GM21367 (cell line): ENCODE measurements around the gene KCNC1.

Experiments
- ATAC-seq: cut with Tn5 transposase; IDR thresholded peaks from one replicate; pipeline ENCODE4 v1.9.1; 2021; ENCODE audit not compliant: unreplicated experiment

The KCNC1 gene

GRCh38 chr11:17736930-17737817 lies 2.6 kb downstream of the KCNC1 start:
- no peak for ATAC-seq

GRCh38 chr11:17738151-17738973 lies 3.8 kb downstream of the KCNC1 start:
- no peak for ATAC-seq

- no peak for ATAC-seq
Observed at GRCh38 chr11:17739945-17740338, 5.4 kb downstream of the KCNC1 start.

GRCh38 chr11:17740649-17741235 lies 6.2 kb downstream of the KCNC1 start:
- ATAC-seq = no peak

- ATAC-seq = no peak
Observed at GRCh38 chr11:17741487-17741886, 6.9 kb downstream of the KCNC1 start.

GRCh38 chr11:17742019-17742418 lies 7.4 kb downstream of the KCNC1 start:
- no peak for ATAC-seq

GRCh38 chr11:17743026-17743807 lies 8.6 kb downstream of the KCNC1 start:
- ATAC-seq = no peak

GRCh38 chr11:17743808-17744119 lies 9.2 kb downstream of the KCNC1 start:
- no peak for ATAC-seq

GRCh38 chr11:17744151-17744940 lies 9.8 kb downstream of the KCNC1 start:
- ATAC-seq = no peak

- ATAC-seq = no peak
Observed at GRCh38 chr11:17745023-17745772, 10.6 kb downstream of the KCNC1 start.

GRCh38 chr11:17746096-17746495 lies 11.5 kb downstream of the KCNC1 start:
- ATAC-seq = no peak

- no peak for ATAC-seq
Observed at GRCh38 chr11:17747131-17747955, 12.8 kb downstream of the KCNC1 start.

- no peak for ATAC-seq
Observed at GRCh38 chr11:17748044-17748443, 13.5 kb downstream of the KCNC1 start.

- no peak for ATAC-seq
Observed at GRCh38 chr11:17748761-17749721, 14.5 kb downstream of the KCNC1 start.

GRCh38 chr11:17750013-17750800 lies 15.6 kb downstream of the KCNC1 start:
- ATAC-seq = no peak

- ATAC-seq = no peak
Observed at GRCh38 chr11:17750801-17751165, 16.2 kb downstream of the KCNC1 start.

- ATAC-seq = no peak
Observed at GRCh38 chr11:17751558-17751957, 17.0 kb downstream of the KCNC1 start.
